ENCODE results near the gene CEBPZ.
"Not testable (repeated sequence)": the region's sequence is repeated elsewhere in the genome, so short reads cannot be mapped to it uniquely, and the experiment has no call there.

Gene CEBPZ

GRCh38 chr2:37228788-37229187 lies 2.6 kb downstream of the CEBPZ start:
- DNase-seq (ENCODE audit: extremely low read depth, insufficient read length), result no peak
- Histone ChIP-seq H3K4me3 (replicated peaks; ENCODE audit: low read depth, low read length) (no peak overlapping the region), H3K27me3 (replicated peaks; ENCODE audit: control insufficient read depth, insufficient read depth, low read length) (no peaks in the 10 kb centered on the region), H3K36me3 (ENCODE audit: control insufficient read depth, insufficient read depth, low read length) (peaks cover 2% of the 10 kb centered on the region; the same call in 1 of the 2 replicates)
- TF ChIP-seq CTCF (IDR thresholded peaks at IDR 0.05; ENCODE audit: insufficient read depth, low read length, poor library complexity, severe bottlenecking), result no peak

GRCh38 chr2:37226863-37227262 lies 4.5 kb downstream of the CEBPZ start:
- Histone ChIP-seq H3K36me3 (ENCODE audit: control insufficient read depth, insufficient read depth, low read length) (peaks cover 2% of the 10 kb centered on the region; the same call in 1 of the 2 replicates), H3K27me3 (replicated peaks; ENCODE audit: control insufficient read depth, insufficient read depth, low read length) (no peaks in the 10 kb centered on the region), H3K4me3 (replicated peaks; ENCODE audit: low read depth, low read length) (no peak overlapping the region)
- TF ChIP-seq CTCF (IDR thresholded peaks at IDR 0.05; ENCODE audit: insufficient read depth, low read length, poor library complexity, severe bottlenecking), result no peak
- no peak for DNase-seq (ENCODE audit: extremely low read depth, insufficient read length)

- DNase-seq (ENCODE audit: extremely low read depth, insufficient read length); H3K36me3 ChIP-seq (ENCODE audit: control insufficient read depth, insufficient read depth, low read length); H3K27me3 ChIP-seq (replicated peaks; ENCODE audit: control insufficient read depth, insufficient read depth, low read length); H3K4me3 ChIP-seq (replicated peaks; ENCODE audit: low read depth, low read length): not testable (repeated sequence)
These were observed 6.3 kb downstream of the CEBPZ start for GRCh38 chr2:37225129-37225528.

GRCh38 chr2:37224063-37224462 lies 7.3 kb downstream of the CEBPZ start:
- DNase-seq (ENCODE audit: extremely low read depth, insufficient read length), result no peak
- Histone ChIP-seq H3K4me3 (replicated peaks; ENCODE audit: low read depth, low read length) (no peak overlapping the region), H3K36me3 (ENCODE audit: control insufficient read depth, insufficient read depth, low read length) (peaks cover 6% of the 10 kb centered on the region), H3K27me3 (replicated peaks; ENCODE audit: control insufficient read depth, insufficient read depth, low read length) (no peaks in the 10 kb centered on the region)
- no peak for TF ChIP-seq CTCF (IDR thresholded peaks at IDR 0.05; ENCODE audit: insufficient read depth, low read length, poor library complexity, severe bottlenecking)

- Histone ChIP-seq H3K27me3 (replicated peaks; ENCODE audit: control insufficient read depth, insufficient read depth, low read length) (no peaks in the 10 kb centered on the region), H3K4me3 (replicated peaks; ENCODE audit: low read depth, low read length) (no peak overlapping the region), H3K36me3 (ENCODE audit: control insufficient read depth, insufficient read depth, low read length) (peaks cover 4% of the 10 kb centered on the region)
- DNase-seq (ENCODE audit: extremely low read depth, insufficient read length), result no peak
- TF ChIP-seq CTCF (IDR thresholded peaks at IDR 0.05; ENCODE audit: insufficient read depth, low read length, poor library complexity, severe bottlenecking), result no peak
These were observed 8.3 kb downstream of the CEBPZ start for GRCh38 chr2:37223131-37223530.

GRCh38 chr2:37219046-37219445 lies 12.3 kb downstream of the CEBPZ start:
- H3K36me3 ChIP-seq (ENCODE audit: control insufficient read depth, insufficient read depth, low read length), result peaks cover 8% of the 10 kb centered on the region
- no peak overlapping the region for H3K4me3 ChIP-seq (replicated peaks; ENCODE audit: low read depth, low read length)
- no peak for DNase-seq (ENCODE audit: extremely low read depth, insufficient read length)
- H3K27me3 ChIP-seq (replicated peaks; ENCODE audit: control insufficient read depth, insufficient read depth, low read length), result no peaks in the 10 kb centered on the region
- TF ChIP-seq CTCF (IDR thresholded peaks at IDR 0.05; ENCODE audit: insufficient read depth, low read length, poor library complexity, severe bottlenecking), result no peak

All from GM06990 (cell line).